HL-60 (cell line): Measurements from ENCODE around the gene RFTN1.

ENCODE experiments used
- DNase-seq, 2 experiments: peaks; one replicate each; pipeline ENCODE4 v3.0.0-alpha.2; 2010 to 2020; ENCODE audit warnings: low read depth in 1 of 2, low spot score in 1 of 2
- H3K27ac ChIP-seq: fragments of 250-450 bp; sonication (Bioruptor Pico); replicated peaks from 2 replicates; pipeline ENCODE4 v1.5.1; 2020; ENCODE audit warnings: mild to moderate bottlenecking, moderate library complexity
- H3K27me3 ChIP-seq: fragments of 250-450 bp; sonication (Bioruptor Pico); 2 replicates; pipeline ENCODE4 v1.5.1; 2021; ENCODE audit warnings: mild to moderate bottlenecking, moderate library complexity; ENCODE audit not compliant: insufficient read depth, poor library complexity, severe bottlenecking
- H3K4me3 ChIP-seq: replicated peaks from 2 replicates; pipeline ENCODE4 v1.5.1; 2011; ENCODE audit warnings: mild to moderate bottlenecking, control low read depth, low read length; ENCODE audit not compliant: insufficient read depth
- GABPA ChIP-seq: IDR thresholded peaks from 2 replicates; pipeline ENCODE4 v1.6.1; 2012; ENCODE audit warnings: low read depth
- POLR2AphosphoS5 ChIP-seq: IDR thresholded peaks from 2 replicates; pipeline ENCODE4 v1.6.1; 2012; ENCODE audit warnings: low read depth
- SPI1 ChIP-seq: IDR thresholded peaks from 2 replicates; pipeline ENCODE4 v1.6.1; 2012; ENCODE audit warnings: low read depth, mild to moderate bottlenecking, borderline replicate concordance
- TF ChIP-seq, protein P1 (sequence below): IDR thresholded peaks from 2 replicates; pipeline ENCODE4 v1.6.1; 2012; ENCODE audit warnings: low read depth; ENCODE audit not compliant: insufficient replicate concordance
- TF ChIP-seq, protein P2 (sequence below): IDR thresholded peaks from one replicate; pipeline ENCODE4 v1.5.1; 2011; ENCODE audit warnings: low read length, control low read depth, inconsistent platforms; ENCODE audit not compliant: insufficient read depth

RFTN1 gene

DNA sequence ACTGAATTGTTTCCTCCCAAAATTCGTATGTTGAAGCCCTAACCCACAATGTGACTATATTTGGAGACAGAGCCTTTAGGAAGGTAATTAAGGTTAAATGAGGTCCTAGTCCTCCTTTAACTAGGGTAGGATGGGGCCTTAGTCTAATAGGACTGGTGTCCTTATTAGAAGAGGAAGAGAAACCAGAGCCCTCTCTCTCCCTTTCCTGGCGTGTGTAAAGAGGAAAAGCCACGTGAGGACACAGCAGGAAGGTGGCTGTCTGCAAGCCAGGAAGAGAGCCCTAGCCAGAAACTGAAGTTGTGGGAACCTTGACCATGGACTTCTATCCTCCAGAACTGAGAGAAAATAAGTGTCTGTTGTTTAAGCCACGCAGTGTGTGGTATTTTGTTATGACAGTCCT is 154.2 kb downstream of the RFTN1 start:
- H3K27me3 ChIP-seq, result no peaks in the 10 kb centered on the region
- peak in 1 of 2 experiments; percentile 15 for DNase-seq

GRCh38 chr3:16358336-16358735 is 155.2 kb downstream of the RFTN1 start:
- Histone ChIP-seq H3K4me3 (no peak overlapping the region), H3K27ac (no peak overlapping the region), H3K27me3 (no peaks in the 10 kb centered on the region)
- TF ChIP-seq SPI1 (no peak), GABPA (no peak), POLR2AphosphoS5 (no peak)
- TF ChIP-seq, protein P1, sequence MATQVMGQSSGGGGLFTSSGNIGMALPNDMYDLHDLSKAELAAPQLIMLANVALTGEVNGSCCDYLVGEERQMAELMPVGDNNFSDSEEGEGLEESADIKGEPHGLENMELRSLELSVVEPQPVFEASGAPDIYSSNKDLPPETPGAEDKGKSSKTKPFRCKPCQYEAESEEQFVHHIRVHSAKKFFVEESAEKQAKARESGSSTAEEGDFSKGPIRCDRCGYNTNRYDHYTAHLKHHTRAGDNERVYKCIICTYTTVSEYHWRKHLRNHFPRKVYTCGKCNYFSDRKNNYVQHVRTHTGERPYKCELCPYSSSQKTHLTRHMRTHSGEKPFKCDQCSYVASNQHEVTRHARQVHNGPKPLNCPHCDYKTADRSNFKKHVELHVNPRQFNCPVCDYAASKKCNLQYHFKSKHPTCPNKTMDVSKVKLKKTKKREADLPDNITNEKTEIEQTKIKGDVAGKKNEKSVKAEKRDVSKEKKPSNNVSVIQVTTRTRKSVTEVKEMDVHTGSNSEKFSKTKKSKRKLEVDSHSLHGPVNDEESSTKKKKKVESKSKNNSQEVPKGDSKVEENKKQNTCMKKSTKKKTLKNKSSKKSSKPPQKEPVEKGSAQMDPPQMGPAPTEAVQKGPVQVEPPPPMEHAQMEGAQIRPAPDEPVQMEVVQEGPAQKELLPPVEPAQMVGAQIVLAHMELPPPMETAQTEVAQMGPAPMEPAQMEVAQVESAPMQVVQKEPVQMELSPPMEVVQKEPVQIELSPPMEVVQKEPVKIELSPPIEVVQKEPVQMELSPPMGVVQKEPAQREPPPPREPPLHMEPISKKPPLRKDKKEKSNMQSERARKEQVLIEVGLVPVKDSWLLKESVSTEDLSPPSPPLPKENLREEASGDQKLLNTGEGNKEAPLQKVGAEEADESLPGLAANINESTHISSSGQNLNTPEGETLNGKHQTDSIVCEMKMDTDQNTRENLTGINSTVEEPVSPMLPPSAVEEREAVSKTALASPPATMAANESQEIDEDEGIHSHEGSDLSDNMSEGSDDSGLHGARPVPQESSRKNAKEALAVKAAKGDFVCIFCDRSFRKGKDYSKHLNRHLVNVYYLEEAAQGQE, result no peak
- TF ChIP-seq, protein P2, sequence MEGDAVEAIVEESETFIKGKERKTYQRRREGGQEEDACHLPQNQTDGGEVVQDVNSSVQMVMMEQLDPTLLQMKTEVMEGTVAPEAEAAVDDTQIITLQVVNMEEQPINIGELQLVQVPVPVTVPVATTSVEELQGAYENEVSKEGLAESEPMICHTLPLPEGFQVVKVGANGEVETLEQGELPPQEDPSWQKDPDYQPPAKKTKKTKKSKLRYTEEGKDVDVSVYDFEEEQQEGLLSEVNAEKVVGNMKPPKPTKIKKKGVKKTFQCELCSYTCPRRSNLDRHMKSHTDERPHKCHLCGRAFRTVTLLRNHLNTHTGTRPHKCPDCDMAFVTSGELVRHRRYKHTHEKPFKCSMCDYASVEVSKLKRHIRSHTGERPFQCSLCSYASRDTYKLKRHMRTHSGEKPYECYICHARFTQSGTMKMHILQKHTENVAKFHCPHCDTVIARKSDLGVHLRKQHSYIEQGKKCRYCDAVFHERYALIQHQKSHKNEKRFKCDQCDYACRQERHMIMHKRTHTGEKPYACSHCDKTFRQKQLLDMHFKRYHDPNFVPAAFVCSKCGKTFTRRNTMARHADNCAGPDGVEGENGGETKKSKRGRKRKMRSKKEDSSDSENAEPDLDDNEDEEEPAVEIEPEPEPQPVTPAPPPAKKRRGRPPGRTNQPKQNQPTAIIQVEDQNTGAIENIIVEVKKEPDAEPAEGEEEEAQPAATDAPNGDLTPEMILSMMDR, result no peak
- DNase-seq, result no peak

More for the DNA sequence above, 154.2 kb downstream of the RFTN1 start:
- TF ChIP-seq, protein P2, result no peak
- TF ChIP-seq SPI1 (no peak), POLR2AphosphoS5 (no peak), GABPA (no peak)
- TF ChIP-seq, protein P1, result no peak
- H3K27ac ChIP-seq, result no peak overlapping the region
- H3K4me3 ChIP-seq, result no peak overlapping the region

GRCh38 chr3:16357186-16358121 is 156.0 kb downstream of the RFTN1 start:
- Histone ChIP-seq H3K4me3 (no peak overlapping the region), H3K27me3 (no peaks in the 10 kb centered on the region), H3K27ac (no peak overlapping the region)
- no peak for DNase-seq
- no peak for TF ChIP-seq SPI1
- TF ChIP-seq GABPA, result no peak
- TF ChIP-seq POLR2AphosphoS5, result no peak
- TF ChIP-seq, protein P1, result no peak
- TF ChIP-seq, protein P2, result no peak
